SIG-M5 treated with dmso at 0.1 percent for 504 hours (cell line): Measurements from ENCODE around the gene APOBEC3H.

Experiments used
- DNase-seq: peaks from one replicate; lab custom pipeline; 2025; ENCODE audit not compliant: unreplicated experiment; lab: John Stamatoyannopoulos, UW

Gene APOBEC3H

DNA sequence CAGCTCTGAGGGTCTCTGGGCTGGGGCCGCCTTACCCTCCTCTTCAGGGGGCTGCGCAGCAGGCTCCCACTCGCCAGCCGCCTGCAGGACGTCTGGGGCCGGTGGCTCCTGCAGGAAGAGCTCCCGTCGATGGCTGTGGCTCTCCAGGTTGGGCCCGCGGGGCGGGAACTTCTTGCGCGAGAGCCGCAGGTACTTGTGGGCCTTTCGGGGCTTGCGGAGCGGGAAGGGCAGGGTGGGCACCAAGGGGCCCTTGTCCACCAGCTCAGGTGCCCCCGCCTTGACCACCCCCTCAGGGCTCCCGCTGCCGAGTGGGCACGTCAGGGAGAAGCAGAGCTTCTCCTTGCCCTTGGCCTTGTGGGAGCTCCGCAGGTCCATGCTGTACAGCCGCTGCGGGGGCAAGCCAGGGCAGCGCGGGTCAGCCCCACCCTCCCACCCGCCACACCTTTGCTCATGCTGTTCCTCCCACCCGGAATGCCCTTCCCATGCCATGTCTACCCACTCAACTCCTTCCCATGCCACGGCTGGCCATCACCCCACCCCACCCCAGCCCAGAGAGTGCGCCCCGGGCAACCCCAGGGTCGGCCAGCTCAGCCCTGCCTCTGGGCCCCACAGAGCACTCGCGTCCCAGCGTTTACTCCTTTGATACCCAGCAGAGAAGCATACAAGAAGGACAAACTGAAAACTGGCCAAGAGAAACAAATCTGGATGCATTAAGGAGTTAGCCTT, 37.5 kb downstream of the APOBEC3H start:
- no peak for DNase-seq

DNA sequence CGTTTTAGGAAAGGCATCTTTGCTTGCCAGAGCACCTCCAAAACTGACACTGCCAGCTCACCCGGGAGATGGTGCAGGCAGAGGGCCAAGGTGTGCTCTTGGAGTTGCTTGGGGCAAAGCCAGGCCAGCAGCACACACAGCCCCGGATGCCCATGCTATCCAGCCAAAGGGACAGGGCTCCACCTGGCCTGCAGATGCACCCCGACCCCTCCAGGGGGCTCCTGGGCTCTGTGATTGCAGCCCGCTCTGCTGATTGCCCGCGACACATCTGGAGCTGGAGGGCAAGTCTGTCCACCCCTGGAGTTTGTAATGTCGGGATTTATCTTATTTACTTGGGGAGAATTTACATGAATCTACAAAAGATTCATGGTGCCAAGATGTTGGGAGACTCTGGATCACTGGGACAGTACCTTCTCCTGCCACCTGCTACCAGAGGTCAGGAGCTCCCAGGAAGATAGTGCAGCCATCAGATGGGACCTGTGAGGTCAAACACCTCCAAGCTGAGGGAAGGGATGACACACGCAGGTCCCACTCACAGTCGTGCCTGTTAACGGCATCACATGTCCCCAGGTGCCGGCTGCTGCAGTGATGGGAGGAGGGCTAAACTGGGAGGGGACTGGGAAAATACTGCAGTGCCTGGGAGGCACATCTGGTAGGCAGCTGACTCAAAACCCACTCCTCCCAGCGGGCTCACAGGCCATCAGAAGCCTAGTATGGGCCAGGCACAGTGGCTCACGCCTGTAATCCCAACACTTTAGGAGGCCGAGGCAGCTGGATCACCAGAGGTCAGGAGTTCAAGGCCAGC, 38.2 kb downstream of the APOBEC3H start:
- DNase-seq = no peak

DNA sequence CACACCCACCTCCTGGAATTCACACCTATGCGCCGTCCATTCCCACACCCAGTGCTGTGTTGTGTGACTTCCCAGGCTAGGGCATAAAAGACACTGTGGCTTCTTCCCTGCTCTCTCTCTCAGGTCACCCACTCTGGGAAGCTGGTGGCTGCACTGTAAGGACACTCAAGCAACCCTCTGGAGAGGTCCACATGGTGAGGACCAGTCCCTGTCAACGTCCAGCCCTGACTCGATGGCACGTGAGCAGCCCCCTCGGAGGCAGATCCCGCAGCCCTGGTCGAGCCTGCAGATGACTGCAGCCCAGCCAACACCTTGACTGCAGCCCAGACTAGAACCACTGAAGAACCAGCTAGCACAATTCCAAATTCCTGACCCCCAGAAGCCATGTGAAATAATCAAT, 39.3 kb downstream of the APOBEC3H start:
- DNase-seq = no peak

DNA sequence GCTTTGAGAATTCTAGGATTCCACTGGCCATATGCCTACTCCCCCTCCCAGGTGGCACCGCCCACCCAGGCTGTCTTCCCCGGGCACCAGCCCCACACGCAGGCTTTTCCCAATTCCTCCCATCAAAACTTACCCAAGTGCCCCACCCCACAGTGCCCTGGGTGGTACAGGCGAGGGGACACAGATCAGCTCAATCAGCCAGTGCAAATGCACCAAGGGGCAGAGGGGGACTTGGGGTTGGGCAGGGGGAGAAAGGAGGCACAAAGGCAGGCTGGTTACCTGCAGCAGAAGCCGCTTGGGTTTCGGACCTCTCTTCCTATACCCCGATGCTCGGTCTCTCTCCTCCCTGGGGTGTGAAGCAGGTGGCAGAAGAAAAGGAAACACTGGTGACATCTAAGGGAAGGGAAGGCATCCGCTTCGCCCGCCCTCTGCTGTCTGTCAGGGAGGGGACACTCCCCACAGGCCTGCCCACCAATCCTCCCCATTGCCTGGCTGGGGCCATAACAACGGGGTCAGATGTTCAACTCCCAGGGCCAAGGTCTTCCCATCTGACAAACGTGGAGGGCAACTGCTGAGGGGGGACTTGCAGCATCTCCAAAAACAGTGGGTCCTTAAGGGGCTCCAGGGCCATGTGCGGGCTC, 41.4 kb downstream of the APOBEC3H start:
- DNase-seq = no peak

DNA sequence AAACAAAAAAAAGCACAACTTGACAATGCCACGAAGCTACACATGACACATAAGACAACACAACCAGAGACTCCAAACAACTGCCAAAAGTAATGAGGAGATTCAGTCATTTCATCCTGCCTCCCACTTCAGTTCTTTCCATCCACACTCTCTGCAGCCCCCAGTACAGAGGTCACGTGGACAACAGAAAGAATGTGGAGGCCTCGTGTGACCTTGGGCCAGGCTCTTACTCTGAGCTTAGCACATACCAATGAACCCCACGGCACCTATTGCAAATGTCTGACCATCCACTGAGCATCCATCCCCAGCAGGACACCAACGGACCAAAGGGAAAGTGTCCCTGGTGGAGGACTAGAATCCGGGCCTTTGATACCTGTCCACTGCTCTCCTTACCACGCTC, 42.9 kb downstream of the APOBEC3H start:
- no peak for DNase-seq

DNA sequence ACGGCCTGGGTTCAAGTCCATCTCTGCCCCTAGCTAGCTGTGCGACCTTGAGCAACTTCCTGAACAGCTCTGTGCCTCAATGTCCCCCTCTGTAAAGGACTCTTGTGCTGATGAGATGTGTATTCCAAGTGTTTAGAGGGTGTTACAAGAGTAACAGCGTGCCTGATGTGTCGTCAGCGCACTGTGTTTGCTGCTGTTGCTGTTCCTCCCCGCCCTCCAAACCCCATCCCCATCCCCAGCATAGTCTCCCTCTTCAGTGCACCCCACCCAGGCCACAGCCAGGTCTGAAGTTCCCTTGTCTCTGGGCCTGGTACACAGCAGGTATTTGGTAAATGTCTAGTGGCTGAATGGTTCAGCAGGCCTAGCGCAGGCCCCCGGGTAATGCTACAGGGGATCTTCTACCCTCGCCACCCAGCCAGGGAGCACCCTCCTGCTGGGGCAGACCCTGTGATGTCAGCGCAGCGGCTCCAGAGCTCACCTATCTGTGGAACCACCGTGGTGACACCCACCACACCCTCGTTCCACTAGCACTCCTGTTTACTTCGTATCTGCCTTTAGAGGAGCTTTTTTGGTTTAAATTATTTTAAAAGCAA, 45.1 kb downstream of the APOBEC3H start:
- DNase-seq = no peak

DNA sequence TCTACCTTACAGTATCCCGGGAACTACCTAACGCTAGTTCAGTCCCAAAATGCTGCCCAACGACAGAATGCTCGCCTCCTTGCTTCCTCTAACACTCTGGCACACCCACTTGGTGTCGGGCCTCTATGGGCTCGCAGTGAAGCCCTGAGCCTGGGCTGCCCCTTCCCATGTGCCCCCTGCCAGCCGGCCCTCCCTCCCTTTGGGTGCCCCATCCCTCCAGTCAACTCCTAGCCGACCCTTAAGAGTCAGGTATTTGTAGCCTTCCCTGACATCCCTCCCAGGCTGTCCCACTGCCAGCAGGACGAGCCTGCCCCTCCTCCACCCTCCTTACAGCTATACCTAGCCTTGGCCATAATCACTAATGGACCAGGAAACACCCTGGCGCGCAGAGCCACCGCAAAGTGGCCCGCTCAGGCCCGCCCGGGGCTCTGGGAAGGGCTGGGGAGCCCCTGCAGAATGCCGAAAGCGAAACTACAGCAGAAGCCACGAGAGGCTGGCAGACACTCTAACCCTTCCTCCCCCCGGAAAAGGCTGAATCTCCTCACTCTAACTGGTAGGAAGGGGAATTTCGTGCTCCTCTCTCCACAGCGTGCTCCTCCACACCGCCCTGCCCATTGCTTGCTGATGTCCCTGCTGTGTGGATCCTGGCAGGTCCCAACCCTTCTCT, 47.2 kb downstream of the APOBEC3H start:
- DNase-seq = peak; percentile 36

DNA sequence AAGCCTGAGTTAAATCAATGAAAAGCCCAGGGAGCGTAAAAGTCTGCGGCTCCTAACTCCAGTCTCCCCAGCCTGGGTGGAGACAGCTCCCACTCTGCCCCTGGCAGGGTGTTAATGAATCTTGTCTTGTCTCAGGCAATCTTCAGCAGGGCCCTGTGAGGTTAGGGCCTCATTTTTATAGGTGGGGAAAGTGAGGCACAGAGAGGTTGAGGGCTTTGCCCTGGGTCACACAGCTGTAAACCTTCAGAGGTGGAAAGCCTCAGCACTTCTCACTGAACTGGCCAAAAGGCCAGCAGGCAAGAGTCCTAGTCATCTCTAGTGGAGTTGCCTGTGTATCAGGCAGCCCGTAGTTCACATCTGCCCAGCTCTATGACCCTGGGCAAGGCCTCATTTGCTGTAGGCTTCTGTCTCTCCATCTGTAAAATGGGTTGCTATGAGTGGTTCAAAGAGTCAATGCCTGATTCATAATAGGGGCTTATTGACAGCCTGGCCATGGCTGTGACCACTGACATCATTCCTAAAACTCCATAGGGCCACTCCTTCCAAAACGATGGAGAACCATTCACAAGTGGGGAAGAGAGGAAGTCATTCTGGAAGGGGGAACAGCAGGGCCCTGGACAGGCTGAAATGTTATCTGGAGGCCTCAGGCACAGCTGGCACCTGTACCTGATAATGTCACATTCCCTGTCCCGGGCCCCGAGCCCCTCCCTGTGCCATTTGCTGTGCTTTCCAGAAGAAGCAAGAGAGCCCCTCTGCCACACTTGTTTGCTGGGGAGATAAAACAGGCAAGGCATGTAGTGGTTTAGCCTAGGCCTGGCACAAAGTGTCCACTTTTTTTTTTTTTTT, 49.4 kb downstream of the APOBEC3H start:
- no peak for DNase-seq

DNA sequence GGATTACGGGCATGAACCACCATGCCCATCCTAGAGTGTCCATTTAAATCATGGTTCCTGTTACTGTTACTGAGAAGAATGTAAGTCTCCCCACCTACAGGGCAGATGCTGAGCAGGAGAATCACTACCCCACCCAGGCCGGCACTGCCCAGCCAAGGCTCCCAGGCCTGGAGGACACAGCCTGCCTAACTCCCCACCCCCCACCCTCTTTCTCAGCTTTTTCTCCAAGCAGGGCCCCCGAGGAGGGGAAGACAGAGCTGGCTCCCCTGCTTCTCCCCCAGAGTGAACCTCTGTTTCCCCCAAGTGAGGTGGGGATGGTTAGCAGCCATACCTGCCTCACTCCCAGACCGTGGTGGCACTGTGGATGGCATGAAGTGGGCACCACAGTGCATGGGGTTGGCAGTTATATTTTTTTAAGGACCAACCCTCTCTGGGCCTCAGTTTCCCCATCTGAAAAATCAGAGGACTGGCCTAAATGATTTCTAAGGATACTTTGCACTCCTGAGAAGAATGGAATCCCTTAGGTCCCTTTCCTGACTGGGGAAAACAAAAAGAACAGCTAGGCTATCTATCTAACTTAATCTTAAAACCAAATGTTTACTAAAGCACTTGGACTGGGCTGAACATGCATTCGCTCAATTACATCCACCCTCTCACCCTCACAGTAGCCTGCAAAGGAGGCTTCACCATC, 50.4 kb downstream of the APOBEC3H start:
- no peak for DNase-seq

DNA sequence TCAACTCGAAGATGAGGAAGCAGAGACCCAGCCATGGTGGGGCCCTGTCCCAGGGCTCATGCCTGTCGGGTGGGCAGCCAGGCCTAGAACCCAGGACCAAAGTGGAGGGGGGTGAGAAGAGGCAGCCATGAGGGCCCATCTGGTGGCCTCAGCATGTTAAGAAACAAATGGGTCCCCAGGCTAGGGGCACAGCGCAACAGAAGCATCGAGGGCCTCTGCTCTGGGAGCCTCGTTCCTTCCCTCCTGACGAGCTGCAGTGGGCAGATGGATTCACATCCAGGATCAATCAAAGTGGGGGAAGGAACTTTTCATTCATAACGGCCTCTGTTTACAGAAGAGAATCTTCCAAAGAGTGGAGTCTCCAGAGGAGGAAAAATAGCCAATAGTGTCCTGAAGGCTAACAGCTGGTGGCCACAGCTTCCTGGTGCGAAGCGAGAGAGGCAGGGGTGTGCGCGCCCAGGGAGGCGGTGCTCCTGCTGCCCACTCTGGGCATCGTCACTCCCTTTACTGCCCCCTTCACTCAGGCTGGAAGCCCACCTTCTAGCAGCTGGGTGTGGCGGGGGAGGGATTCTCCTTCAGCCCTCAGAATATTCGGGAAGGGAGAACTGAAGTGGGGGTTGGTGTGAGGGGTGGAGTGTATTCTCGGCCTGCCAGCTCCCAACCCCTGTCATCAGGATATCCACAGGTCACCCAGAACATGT, 51.1 kb downstream of the APOBEC3H start:
- no peak for DNase-seq

DNA sequence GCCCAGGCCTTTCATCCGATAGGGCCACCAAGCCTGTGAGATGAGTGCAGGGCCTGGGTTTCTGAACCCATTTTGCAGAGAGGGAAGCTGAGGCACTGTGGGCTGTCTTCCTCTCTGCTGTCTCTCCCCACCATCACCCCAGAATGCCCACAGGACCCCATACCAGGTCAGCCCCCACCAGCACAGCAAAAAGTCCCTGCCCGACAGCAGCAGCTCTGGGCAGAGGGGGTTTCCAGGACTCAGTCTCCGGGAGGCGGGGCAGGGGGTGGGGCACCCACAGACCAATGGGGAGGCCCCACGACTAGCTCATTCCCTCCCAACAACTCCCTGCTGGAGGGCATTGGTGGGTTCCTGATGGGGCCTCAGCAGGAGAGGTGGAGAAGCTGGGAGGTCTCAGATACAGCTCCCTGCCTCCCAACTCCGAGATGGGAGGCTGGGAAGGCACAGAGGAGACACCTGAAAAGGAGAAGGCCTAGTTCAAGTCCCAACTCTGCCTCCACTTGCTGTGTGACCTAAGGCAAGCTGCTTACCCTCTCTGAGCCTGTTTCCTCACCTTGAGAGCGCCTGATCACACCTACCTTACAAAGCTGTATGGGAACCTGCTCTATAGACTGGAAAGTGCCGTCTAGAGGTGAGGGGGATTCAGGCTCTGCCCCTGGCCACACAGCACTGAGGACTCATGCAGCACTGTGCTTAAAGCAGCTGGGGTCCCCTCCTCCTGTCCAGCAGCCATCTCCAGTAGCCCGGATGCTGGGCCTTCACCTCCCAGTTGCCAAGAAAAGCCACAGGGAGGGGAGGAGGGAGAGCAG, 51.9 kb downstream of the APOBEC3H start:
- no peak for DNase-seq

DNA sequence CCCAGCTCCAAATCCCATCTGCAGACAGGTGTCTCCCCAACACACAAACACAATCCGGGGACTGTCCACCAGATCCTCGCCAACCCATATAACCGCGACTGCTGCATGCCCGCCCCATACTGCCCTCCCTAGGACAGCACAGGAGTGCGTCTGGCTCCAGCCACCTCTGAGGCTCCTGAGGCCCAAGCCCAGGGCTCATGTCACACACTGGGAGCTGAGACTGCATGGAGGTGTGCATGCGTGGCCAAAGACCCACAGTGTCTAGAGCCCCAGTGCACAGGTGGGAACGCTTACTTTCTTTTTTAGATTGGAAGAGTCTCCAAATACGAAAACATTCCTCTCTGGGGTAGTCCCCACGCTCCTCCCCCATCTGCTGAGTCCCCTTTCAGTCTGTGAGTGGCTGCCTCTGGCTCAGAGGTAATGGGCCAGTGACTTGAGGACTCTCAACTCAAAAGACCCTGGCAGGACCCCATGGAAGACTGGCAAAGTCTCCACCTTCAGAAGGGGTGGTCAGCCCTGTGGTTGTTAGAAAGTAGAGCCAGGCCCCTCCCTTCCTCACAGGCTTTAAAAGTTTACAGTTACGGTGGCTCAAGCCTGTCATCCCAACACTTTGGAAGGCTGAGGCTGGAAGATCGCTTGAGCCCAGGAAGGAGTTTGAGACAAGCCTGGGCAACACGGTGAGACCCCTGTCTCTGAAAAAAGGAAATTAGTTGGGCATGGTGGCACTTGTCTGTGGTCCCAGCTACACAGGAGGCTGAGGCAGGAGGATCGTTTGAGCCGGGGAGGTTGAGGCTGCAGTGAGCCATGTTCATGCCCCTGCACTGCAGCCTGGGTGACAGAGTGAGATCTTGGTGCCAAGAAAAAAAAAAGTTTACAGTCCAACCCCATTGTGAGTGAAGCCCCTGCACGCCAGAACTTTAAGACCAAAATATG, 53.1 kb downstream of the APOBEC3H start:
- DNase-seq = no peak

DNA sequence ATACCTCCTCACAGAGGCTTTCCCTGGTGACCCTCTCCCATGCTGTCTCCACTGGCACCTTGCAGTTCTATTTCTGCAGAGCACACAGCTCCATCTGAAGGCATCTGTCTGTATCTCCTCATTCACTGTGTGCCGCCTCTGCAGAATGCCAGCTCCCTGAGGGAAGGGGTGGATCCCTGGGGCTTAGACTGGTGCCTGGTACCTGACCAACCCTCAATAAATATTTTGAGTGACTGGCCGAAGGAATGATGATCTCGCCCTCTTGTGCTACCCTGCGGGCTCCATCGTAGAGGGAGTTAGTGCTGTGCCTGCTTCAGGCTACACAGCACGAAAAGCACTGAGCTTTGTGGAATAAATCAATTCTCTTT, 53.8 kb downstream of the APOBEC3H start:
- no peak for DNase-seq

DNA sequence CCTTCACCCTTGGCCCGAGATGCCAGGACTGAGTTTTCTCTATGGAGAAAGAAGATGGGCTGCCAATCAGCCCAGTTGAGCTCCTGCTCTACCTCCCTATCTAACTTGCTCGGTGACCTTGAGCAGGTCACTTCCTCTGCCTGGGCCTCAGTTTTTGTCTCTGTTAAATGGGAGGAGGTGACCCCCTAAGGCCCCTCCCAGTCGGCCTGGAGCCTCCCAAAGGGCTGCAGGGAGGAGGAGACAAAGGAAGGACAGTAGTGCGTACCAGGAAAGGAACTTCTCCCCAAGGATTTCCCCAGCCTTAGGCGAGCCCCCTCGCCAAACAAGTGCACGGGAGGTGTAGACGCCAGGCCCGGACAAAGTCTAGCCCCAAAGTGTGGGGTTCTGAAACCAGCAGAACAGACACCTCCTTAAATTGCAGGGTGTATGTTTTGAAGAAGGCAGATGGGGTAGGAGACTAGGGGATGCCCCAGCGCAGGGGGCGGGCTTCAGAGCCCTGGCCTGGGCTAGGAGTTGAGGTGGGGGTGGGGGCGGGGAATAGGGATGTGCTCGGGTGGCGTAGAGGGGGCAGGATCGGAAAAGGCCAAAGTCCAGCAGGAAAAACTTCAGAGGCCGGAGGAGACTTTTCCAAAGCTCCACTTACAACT, 54.4 kb downstream of the APOBEC3H start:
- DNase-seq = no peak

DNA sequence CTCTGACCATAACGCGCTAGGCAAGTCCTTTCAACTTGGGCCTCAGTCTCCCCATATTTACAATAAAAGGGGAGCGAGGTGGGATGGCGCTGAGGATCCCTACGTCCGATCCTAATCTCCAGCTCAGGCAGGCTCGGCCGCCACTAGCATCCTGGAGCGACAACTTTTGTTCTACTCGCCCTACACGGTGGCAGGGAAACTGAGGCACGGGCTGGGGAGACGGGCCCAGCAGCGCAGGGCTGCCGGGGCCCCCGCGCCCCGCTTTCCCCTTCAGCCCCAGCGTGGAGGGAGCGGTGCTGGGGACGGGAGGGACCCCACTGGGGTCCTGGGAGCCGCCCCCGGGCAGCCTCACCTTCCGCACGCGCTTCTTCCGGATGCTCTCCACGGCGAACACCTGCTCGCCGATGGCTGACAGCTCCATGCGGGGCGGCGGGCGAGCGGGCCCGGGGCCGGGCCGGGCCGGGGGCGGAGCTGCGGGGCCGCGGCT, 55.0 kb downstream of the APOBEC3H start:
- no peak for DNase-seq

DNA sequence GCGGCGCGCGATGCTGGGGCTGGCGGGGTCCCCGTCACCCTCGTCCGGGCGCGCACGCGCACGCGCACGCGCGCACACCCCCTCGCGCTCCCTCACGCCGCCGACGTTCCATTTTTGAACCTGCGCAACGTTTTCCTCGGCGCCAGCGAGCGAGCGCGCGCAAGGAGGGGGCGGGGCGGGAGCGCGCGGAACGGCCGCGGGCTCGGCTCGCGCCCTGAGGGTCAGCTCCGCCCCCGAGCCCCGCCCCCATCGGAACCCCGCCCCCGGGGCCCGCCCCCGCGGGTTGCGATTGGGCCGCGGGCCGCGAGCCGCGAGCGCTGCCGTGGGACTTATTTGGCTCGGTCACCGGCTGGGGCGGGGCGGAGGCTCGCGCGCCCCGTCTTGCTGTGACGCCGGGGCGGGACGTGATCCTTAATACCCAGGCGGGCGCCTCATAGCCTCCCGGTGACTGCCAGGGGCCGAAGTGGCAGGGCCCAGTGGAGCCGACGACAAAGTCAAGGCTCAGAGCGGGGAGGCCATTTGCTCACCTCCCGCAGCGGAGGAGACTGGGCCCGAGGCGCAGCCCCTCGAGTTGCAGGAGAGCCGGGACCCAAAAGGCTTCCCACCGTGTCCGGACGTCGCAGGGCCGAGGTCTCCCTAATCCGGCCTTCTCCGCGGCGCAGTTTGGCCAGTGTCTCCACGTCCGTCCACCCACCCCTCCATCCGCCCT, 55.6 kb downstream of the APOBEC3H start, which contains the start of gene CBX7:
TSS of gene CBX7 (minus strand) at position 170 of the 709 bp plus-strand sequence. CDS start 236 bp downstream, outside the sequence.
- peak; percentile 73 for DNase-seq
